Suprapubic skin (tissue), 4 donors: ENCODE measurements around the gene BAZ2B.
"Not testable (repeated sequence)": the region's sequence is repeated elsewhere in the genome, so short reads cannot be mapped to it uniquely, and the experiment has no call there.

Experiments
- EP300 ChIP-seq: sonication (generic); formaldehyde crosslinking; IDR thresholded peaks from one replicate; pipeline ENCODE4 v1.6.1; 2017; ENCODE audit warnings: antibody characterized with exemption
- POLR2A ChIP-seq, 2 donors: fragments of 450-650 bp; IDR thresholded peaks; one replicate each; pipeline ENCODE4 v1.6.1; 2017; ENCODE audit warnings: antibody characterized with exemption in 2 of 2, mild to moderate bottlenecking in 2 of 2, moderate library complexity in 2 of 2
- POLR2AphosphoS5 ChIP-seq, 3 donors: sonication (generic); formaldehyde crosslinking; IDR thresholded peaks; one replicate each; pipeline ENCODE4 v1.6.1; 2017; ENCODE audit warnings: antibody characterized with exemption in 3 of 3
- TF ChIP-seq, protein P1 (sequence below), 2 donors: fragments of 200-600 bp in 1 of 2; fragments of 450-650 bp in 1 of 2; sonication (generic) in 1 of 2; IDR thresholded peaks; one replicate each; pipeline ENCODE4 v1.5.1; 2016 to 2019; ENCODE audit warnings: antibody characterized with exemption in 2 of 2, mild to moderate bottlenecking in 1 of 2, moderate library complexity in 1 of 2

- TF ChIP-seq POLR2AphosphoS5 (IDR thresholded peaks at IDR 0.05); POLR2A (IDR thresholded peaks at IDR 0.05); EP300: not testable (repeated sequence)
- TF ChIP-seq, protein P1, sequence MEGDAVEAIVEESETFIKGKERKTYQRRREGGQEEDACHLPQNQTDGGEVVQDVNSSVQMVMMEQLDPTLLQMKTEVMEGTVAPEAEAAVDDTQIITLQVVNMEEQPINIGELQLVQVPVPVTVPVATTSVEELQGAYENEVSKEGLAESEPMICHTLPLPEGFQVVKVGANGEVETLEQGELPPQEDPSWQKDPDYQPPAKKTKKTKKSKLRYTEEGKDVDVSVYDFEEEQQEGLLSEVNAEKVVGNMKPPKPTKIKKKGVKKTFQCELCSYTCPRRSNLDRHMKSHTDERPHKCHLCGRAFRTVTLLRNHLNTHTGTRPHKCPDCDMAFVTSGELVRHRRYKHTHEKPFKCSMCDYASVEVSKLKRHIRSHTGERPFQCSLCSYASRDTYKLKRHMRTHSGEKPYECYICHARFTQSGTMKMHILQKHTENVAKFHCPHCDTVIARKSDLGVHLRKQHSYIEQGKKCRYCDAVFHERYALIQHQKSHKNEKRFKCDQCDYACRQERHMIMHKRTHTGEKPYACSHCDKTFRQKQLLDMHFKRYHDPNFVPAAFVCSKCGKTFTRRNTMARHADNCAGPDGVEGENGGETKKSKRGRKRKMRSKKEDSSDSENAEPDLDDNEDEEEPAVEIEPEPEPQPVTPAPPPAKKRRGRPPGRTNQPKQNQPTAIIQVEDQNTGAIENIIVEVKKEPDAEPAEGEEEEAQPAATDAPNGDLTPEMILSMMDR (IDR thresholded peaks at IDR 0.05): not testable (repeated sequence)
Observed at GRCh38 chr2:159402160-159402559, 214.2 kb downstream of the BAZ2B start.
